ENCODE results near the gene ARHGAP1.
"Not testable (repeated sequence)": the region's sequence is repeated elsewhere in the genome, so short reads cannot be mapped to it uniquely, and the experiment has no call there.

The ARHGAP1 gene

GRCh38 chr11:46719048-46719542 is 18.7 kb upstream of the ARHGAP1 start, which contains the start of gene F2:
Gene F2 (plus strand): TSS chr11:46719213. CDS start chr11:46719236, 23 bp downstream.
- in situ Hi-C loops (cut with HindIII; ENCODE audit: low pct_unique_long_range_greater_than_20kb, low sequenced_read_pairs) = no loop called here
- no peak for TF ChIP-seq JUND (IDR thresholded peaks at IDR 0.05; ENCODE audit: low read depth)
- DNase-seq (ENCODE audit: low read depth in 1 of 2, low spot score in 1 of 2) = no peak

- no peak for TF ChIP-seq JUND (IDR thresholded peaks at IDR 0.05; ENCODE audit: low read depth)
- peak; percentile 50 to 92 for DNase-seq (ENCODE audit: low read depth in 1 of 2, low spot score in 1 of 2)
- in situ Hi-C loops (cut with HindIII; ENCODE audit: low pct_unique_long_range_greater_than_20kb, low sequenced_read_pairs) = no loop called here
Observed at GRCh38 chr11:46718155-46719019, 18.0 kb upstream of the ARHGAP1 start.

GRCh38 chr11:46717825-46718154 is 17.4 kb upstream of the ARHGAP1 start:
- DNase-seq (ENCODE audit: low read depth in 1 of 2, low spot score in 1 of 2); in situ Hi-C loops (cut with HindIII; ENCODE audit: low pct_unique_long_range_greater_than_20kb, low sequenced_read_pairs): not testable (repeated sequence)

- in situ Hi-C loops (cut with HindIII; ENCODE audit: low pct_unique_long_range_greater_than_20kb, low sequenced_read_pairs) = no loop called here
- no peak for TF ChIP-seq JUND (IDR thresholded peaks at IDR 0.05; ENCODE audit: low read depth)
- DNase-seq (ENCODE audit: low read depth in 1 of 2, low spot score in 1 of 2) = no peak
Observed at GRCh38 chr11:46712874-46713576, 12.6 kb upstream of the ARHGAP1 start.

- in situ Hi-C loops (cut with HindIII; ENCODE audit: low pct_unique_long_range_greater_than_20kb, low sequenced_read_pairs) = no loop called here
- DNase-seq (ENCODE audit: low read depth in 1 of 2, low spot score in 1 of 2) = no peak
- TF ChIP-seq JUND (IDR thresholded peaks at IDR 0.05; ENCODE audit: low read depth) = no peak
Observed at GRCh38 chr11:46711303-46711702, 10.9 kb upstream of the ARHGAP1 start.

GRCh38 chr11:46710821-46711269 is 10.4 kb upstream of the ARHGAP1 start:
- TF ChIP-seq JUND (IDR thresholded peaks at IDR 0.05; ENCODE audit: low read depth) = no peak
- DNase-seq (ENCODE audit: low read depth in 1 of 2, low spot score in 1 of 2) = no peak
- in situ Hi-C loops (cut with HindIII; ENCODE audit: low pct_unique_long_range_greater_than_20kb, low sequenced_read_pairs) = no loop called here

- DNase-seq (ENCODE audit: low read depth in 1 of 2, low spot score in 1 of 2); in situ Hi-C loops (cut with HindIII; ENCODE audit: low pct_unique_long_range_greater_than_20kb, low sequenced_read_pairs): not testable (repeated sequence)
Observed at GRCh38 chr11:46709351-46709750, 8.9 kb upstream of the ARHGAP1 start.

- no peak for DNase-seq (ENCODE audit: low read depth in 1 of 2, low spot score in 1 of 2)
- no peak for TF ChIP-seq JUND (IDR thresholded peaks at IDR 0.05; ENCODE audit: low read depth)
- in situ Hi-C loops (cut with HindIII; ENCODE audit: low pct_unique_long_range_greater_than_20kb, low sequenced_read_pairs) = no loop called here
Observed at GRCh38 chr11:46706886-46707285, 6.5 kb upstream of the ARHGAP1 start.

GRCh38 chr11:46705070-46705688 is 4.8 kb upstream of the ARHGAP1 start:
- TF ChIP-seq JUND (IDR thresholded peaks at IDR 0.05; ENCODE audit: low read depth) = no peak
- no peak for DNase-seq (ENCODE audit: low read depth in 1 of 2, low spot score in 1 of 2)
- in situ Hi-C loops (cut with HindIII; ENCODE audit: low pct_unique_long_range_greater_than_20kb, low sequenced_read_pairs) = no loop called here

- TF ChIP-seq JUND (IDR thresholded peaks at IDR 0.05; ENCODE audit: low read depth) = no peak
- no peak for DNase-seq (ENCODE audit: low read depth in 1 of 2, low spot score in 1 of 2)
- in situ Hi-C loops (cut with HindIII; ENCODE audit: low pct_unique_long_range_greater_than_20kb, low sequenced_read_pairs) = no loop called here
Observed at GRCh38 chr11:46701078-46701654, 747 bp upstream of the ARHGAP1 start.

GRCh38 chr11:46698597-46698996 is 1.8 kb downstream of the ARHGAP1 start:
- no peak for TF ChIP-seq JUND (IDR thresholded peaks at IDR 0.05; ENCODE audit: low read depth)
- no peak for DNase-seq (ENCODE audit: low read depth in 1 of 2, low spot score in 1 of 2)
- in situ Hi-C loops (cut with HindIII; ENCODE audit: low pct_unique_long_range_greater_than_20kb, low sequenced_read_pairs) = no loop called here

GRCh38 chr11:46697723-46698122 is 2.7 kb downstream of the ARHGAP1 start:
- no peak for DNase-seq (ENCODE audit: low read depth in 1 of 2, low spot score in 1 of 2)
- in situ Hi-C loops (cut with HindIII; ENCODE audit: low pct_unique_long_range_greater_than_20kb, low sequenced_read_pairs) = no loop called here
- no peak for TF ChIP-seq JUND (IDR thresholded peaks at IDR 0.05; ENCODE audit: low read depth)

Data from T47D (cell line).